H9 (cell line): Measurements from ENCODE around the gene STYK1. TPM values are rescaled to one million over a fixed set of nuclear protein-coding genes. Genes with fewer than 3 reads are reported as not detected.

Experiments used
- DNase-seq: peaks from one replicate; pipeline ENCODE4 v3.0.0-alpha.2; 2017
- H2AFZ ChIP-seq: one replicate; pipeline ENCODE4 v1.6.1; 2013; ENCODE audit warnings: mild to moderate bottlenecking, low read length, control low read depth, moderate library complexity
- H2AK5ac ChIP-seq: 2 replicates; pipeline ENCODE4 v1.6.1; 2013; ENCODE audit warnings: low read length, control low read depth, mixed read lengths; ENCODE audit not compliant: insufficient read length
- H2BK120ac ChIP-seq: one replicate; pipeline ENCODE4 v1.6.1; 2013; ENCODE audit warnings: low read depth, mild to moderate bottlenecking, low read length, control low read depth, inconsistent platforms; ENCODE audit not compliant: poor library complexity, severe bottlenecking
- H2BK12ac ChIP-seq: 2 replicates; pipeline ENCODE4 v1.6.1; 2013; ENCODE audit warnings: low read length, control low read depth, mixed read lengths, low read depth; ENCODE audit not compliant: insufficient read length
- H2BK15ac ChIP-seq: 2 replicates; pipeline ENCODE4 v1.6.1; 2013; ENCODE audit warnings: low read depth, low read length, control low read depth
- H2BK20ac ChIP-seq: one replicate; pipeline ENCODE4 v1.6.1; 2013; ENCODE audit warnings: low read depth, mild to moderate bottlenecking, low read length, control low read depth, inconsistent platforms; ENCODE audit not compliant: poor library complexity, severe bottlenecking
- H2BK5ac ChIP-seq: 2 replicates; pipeline ENCODE4 v1.6.1; 2013; ENCODE audit warnings: low read length, control low read depth, mixed read lengths; ENCODE audit not compliant: insufficient read length
- H3K14ac ChIP-seq: 2 replicates; pipeline ENCODE4 v1.6.1; 2013; ENCODE audit warnings: low read length, control low read depth; ENCODE audit not compliant: insufficient read depth
- H3K18ac ChIP-seq: 2 replicates; pipeline ENCODE4 v1.6.1; 2013; ENCODE audit warnings: low read depth, mild to moderate bottlenecking, mixed read lengths, low read length, control low read depth; ENCODE audit not compliant: insufficient read length
- H3K23ac ChIP-seq: 2 replicates; pipeline ENCODE4 v1.6.1; 2013; ENCODE audit warnings: low read length, control low read depth, mixed read lengths, low read depth; ENCODE audit not compliant: insufficient read length
- H3K23me2 ChIP-seq: 2 replicates; pipeline ENCODE4 v1.6.1; 2013; ENCODE audit warnings: low read depth, mild to moderate bottlenecking, mixed read lengths, low read length, control low read depth; ENCODE audit not compliant: insufficient read length, poor library complexity, severe bottlenecking
- H3K27ac ChIP-seq: 2 replicates; pipeline ENCODE4 v1.5.1; 2013; ENCODE audit warnings: low read length, control low read depth, mixed read lengths, low read depth; ENCODE audit not compliant: insufficient read length
- H3K27me3 ChIP-seq: 2 replicates; pipeline ENCODE4 v1.6.1; 2013; ENCODE audit warnings: low read length, control low read depth, inconsistent platforms; ENCODE audit not compliant: insufficient read depth
- H3K4ac ChIP-seq: 2 replicates; pipeline ENCODE4 v1.6.1; 2013; ENCODE audit warnings: low read depth, mild to moderate bottlenecking, control low read depth, inconsistent platforms, low read length, moderate library complexity
- H3K4me1 ChIP-seq: 2 replicates; pipeline ENCODE4 v1.6.1; 2013; ENCODE audit warnings: low read length, control low read depth, inconsistent platforms; ENCODE audit not compliant: insufficient read depth
- H3K4me2 ChIP-seq: 2 replicates; pipeline ENCODE4 v1.6.1; 2013; ENCODE audit warnings: low read length, control low read depth, mixed read lengths; ENCODE audit not compliant: insufficient read length, insufficient read depth
- H3K56ac ChIP-seq: 2 replicates; pipeline ENCODE4 v1.6.1; 2013; ENCODE audit warnings: low read depth, mild to moderate bottlenecking, mixed read lengths, low read length, control low read depth; ENCODE audit not compliant: insufficient read length
- H3K79me1 ChIP-seq: 2 replicates; pipeline ENCODE4 v1.6.1; 2013; ENCODE audit warnings: low read depth, mild to moderate bottlenecking, moderate library complexity, low read length, control low read depth, inconsistent platforms; ENCODE audit not compliant: insufficient read depth, poor library complexity, severe bottlenecking
- H3K79me2 ChIP-seq: 2 replicates; pipeline ENCODE4 v1.6.1; 2013; ENCODE audit warnings: low read length, control low read depth, inconsistent platforms; ENCODE audit not compliant: insufficient read depth
- H3K9ac ChIP-seq: 2 replicates; pipeline ENCODE4 v1.6.1; 2013; ENCODE audit warnings: low read length, control low read depth, mixed read lengths; ENCODE audit not compliant: insufficient read length; ENCODE audit errors: extremely low read depth
- H3K9me3 ChIP-seq: one replicate; pipeline ENCODE4 v1.6.1; 2013; ENCODE audit warnings: low read depth, low read length, inconsistent platforms; ENCODE audit not compliant: control insufficient read depth
- H3T11ph ChIP-seq: one replicate; pipeline ENCODE4 v1.6.1; 2013; ENCODE audit warnings: mild to moderate bottlenecking, low read length, control low read depth, inconsistent platforms
- H4K20me1 ChIP-seq: one replicate; pipeline ENCODE4 v1.6.1; 2013; ENCODE audit not compliant: control insufficient read depth, insufficient read length, insufficient read depth
- H4K5ac ChIP-seq: 2 replicates; pipeline ENCODE4 v1.6.1; 2013; ENCODE audit warnings: low read depth, mild to moderate bottlenecking, mixed read lengths, low read length, control low read depth; ENCODE audit not compliant: insufficient read length
- H4K8ac ChIP-seq: replicated peaks from 2 replicates; pipeline ENCODE4 v1.6.1; 2013; ENCODE audit warnings: low read length, control low read depth, mixed read lengths, low read depth; ENCODE audit not compliant: insufficient read length
- H4K91ac ChIP-seq: 2 replicates; pipeline ENCODE4 v1.6.1; 2013; ENCODE audit warnings: low read depth, mild to moderate bottlenecking, moderate library complexity, mixed read lengths, low read length, control low read depth; ENCODE audit not compliant: insufficient read length
- H3K27ac Mint-ChIP-seq, 3 experiments: 2 replicates in 2 of 3; 3 replicates in 1 of 3; pipeline ENCODE4 v1.8.0; 2020 to 2021; ENCODE audit warnings: mixed read lengths in 3 of 3, mild to moderate bottlenecking in 1 of 3, moderate library complexity in 1 of 3
- H3K27me3 Mint-ChIP-seq: 2 replicates; pipeline ENCODE4 v1.8.0; 2021; ENCODE audit warnings: low read depth, mild to moderate bottlenecking, moderate library complexity, mixed read lengths
- H3K36me3 Mint-ChIP-seq, 3 experiments: 2 replicates in 2 of 3; 3 replicates in 1 of 3; pipeline ENCODE4 v1.8.0; 2020 to 2021; ENCODE audit warnings: low read depth in 3 of 3, mixed read lengths in 3 of 3; ENCODE audit not compliant: insufficient read depth in 1 of 3
- H3K4me1 Mint-ChIP-seq, 2 experiments: 2 replicates each; pipeline ENCODE4 v1.8.0; 2020; ENCODE audit warnings: mixed read lengths in 2 of 2
- H3K4me3 Mint-ChIP-seq, 2 experiments: 2 replicates in 1 of 2; 3 replicates in 1 of 2; pipeline ENCODE4 v1.8.0; 2020 to 2021; ENCODE audit warnings: mild to moderate bottlenecking in 2 of 2, mixed read lengths in 2 of 2, moderate library complexity in 1 of 2
- H3K9me3 Mint-ChIP-seq, 2 experiments: 2 replicates in 1 of 2; 3 replicates in 1 of 2; pipeline ENCODE4 v1.8.0; 2020; ENCODE audit warnings: mild to moderate bottlenecking in 2 of 2, mixed read lengths in 2 of 2, moderate library complexity in 1 of 2
- WGBS: extraction: QIAGEN DNeasy Blood & Tissue Kit; methylation state at CpG from one replicate; pipeline ENCODE4 v1.1.7; 2013; ENCODE audit warnings: missing lambda C conversion rate, low lambda C conversion rate, mixed read lengths; ENCODE audit not compliant: insufficient read length; ENCODE audit errors: extremely low coverage; 5-methylcytosine and 5-hydroxymethylcytosine counted together
- total RNA-seq: library from RNA; stranded (reverse); gene quantifications from 2 replicates; pipeline ENCODE4 v1.2.1, GENCODE V29; 2021
- TF ChIP-seq, protein P1 (sequence below): fragments of 200-600 bp; sonication (generic); conservative IDR thresholded peaks from 3 replicates; pipeline ENCODE4 v1.8.0; 2021; ENCODE audit warnings: antibody characterized with exemption, mild to moderate bottlenecking

The STYK1 gene
- total RNA-seq, 1 experiment from 2014 or later = 0.37 TPM

DNA sequence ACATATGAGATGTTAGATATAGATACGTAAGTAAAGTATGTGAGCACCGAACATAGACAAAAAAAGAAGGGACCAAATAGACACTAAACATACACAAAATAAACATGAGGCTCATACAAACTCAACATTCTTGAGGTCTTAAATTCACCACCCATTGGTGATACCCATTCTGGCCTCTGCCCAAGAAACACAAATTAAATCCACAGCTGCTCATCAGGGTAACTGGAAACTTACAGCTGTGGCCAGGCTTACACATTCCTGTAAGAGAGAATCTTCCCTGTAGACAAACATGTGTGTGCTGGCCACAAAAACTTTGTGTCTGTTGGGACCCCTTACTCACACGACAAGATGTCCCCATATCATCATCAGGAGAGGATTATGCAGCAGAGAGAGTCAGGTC, 82.9 kb downstream of the STYK1 start:
- Histone ChIP-seq H3T11ph (no peak overlapping the region), H3K14ac (no peak overlapping the region), H3K9me3 (no peaks in the 10 kb centered on the region), H3K23me2 (no peaks in the 10 kb centered on the region), H4K5ac (no peak overlapping the region), H2BK20ac (no peak overlapping the region), H2BK12ac (no peak overlapping the region), H2BK5ac (no peak overlapping the region), H3K23ac (no peak overlapping the region), H3K27me3 (no peaks in the 10 kb centered on the region), H3K56ac (no peak overlapping the region), H3K4ac (no peak overlapping the region), H3K18ac (no peak overlapping the region), H4K20me1 (no peaks in the 10 kb centered on the region), H2AK5ac (no peak overlapping the region), H3K79me1 (no peaks in the 10 kb centered on the region), H3K27ac (no peak overlapping the region), H3K4me1 (no peaks in the 10 kb centered on the region), H4K8ac (no peak overlapping the region), H2BK120ac (no peak overlapping the region), H3K79me2 (no peaks in the 10 kb centered on the region), H3K9ac (no peak overlapping the region), H2BK15ac (no peak overlapping the region), H2AFZ (no peak overlapping the region), H4K91ac (no peak overlapping the region), H3K4me2 (no peak overlapping the region)
- Mint-ChIP-seq H3K27ac (no peak overlapping the region), H3K4me1 (no peaks in the 10 kb centered on the region), H3K36me3 (peaks cover 0 to 15% (median 8%) of the 10 kb centered on the region in 3 experiments; a peak in 5 of 7 replicates), H3K4me3 (no peak overlapping the region), H3K9me3 (no peaks in the 10 kb centered on the region), H3K27me3 (no peaks in the 10 kb centered on the region)
- TF ChIP-seq, protein P1, sequence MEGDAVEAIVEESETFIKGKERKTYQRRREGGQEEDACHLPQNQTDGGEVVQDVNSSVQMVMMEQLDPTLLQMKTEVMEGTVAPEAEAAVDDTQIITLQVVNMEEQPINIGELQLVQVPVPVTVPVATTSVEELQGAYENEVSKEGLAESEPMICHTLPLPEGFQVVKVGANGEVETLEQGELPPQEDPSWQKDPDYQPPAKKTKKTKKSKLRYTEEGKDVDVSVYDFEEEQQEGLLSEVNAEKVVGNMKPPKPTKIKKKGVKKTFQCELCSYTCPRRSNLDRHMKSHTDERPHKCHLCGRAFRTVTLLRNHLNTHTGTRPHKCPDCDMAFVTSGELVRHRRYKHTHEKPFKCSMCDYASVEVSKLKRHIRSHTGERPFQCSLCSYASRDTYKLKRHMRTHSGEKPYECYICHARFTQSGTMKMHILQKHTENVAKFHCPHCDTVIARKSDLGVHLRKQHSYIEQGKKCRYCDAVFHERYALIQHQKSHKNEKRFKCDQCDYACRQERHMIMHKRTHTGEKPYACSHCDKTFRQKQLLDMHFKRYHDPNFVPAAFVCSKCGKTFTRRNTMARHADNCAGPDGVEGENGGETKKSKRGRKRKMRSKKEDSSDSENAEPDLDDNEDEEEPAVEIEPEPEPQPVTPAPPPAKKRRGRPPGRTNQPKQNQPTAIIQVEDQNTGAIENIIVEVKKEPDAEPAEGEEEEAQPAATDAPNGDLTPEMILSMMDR = no peak
- WGBS = no CpG with 5 or more reads among the region's 3 CpGs
- no peak for DNase-seq
